ENCODE measurements around the gene SBSN.

- TF ChIP-seq CTCF (IDR thresholded peaks at IDR 0.05) (no peak), POLR2A (IDR thresholded peaks at IDR 0.05) (no peak)
These were observed 6.8 kb upstream of the SBSN start for GRCh38 chr19:35534803-35535480.

Measured in lower leg skin (tissue), 3 donors.